ENCODE measurements around the gene ARID1B.

Gene ARID1B

DNA sequence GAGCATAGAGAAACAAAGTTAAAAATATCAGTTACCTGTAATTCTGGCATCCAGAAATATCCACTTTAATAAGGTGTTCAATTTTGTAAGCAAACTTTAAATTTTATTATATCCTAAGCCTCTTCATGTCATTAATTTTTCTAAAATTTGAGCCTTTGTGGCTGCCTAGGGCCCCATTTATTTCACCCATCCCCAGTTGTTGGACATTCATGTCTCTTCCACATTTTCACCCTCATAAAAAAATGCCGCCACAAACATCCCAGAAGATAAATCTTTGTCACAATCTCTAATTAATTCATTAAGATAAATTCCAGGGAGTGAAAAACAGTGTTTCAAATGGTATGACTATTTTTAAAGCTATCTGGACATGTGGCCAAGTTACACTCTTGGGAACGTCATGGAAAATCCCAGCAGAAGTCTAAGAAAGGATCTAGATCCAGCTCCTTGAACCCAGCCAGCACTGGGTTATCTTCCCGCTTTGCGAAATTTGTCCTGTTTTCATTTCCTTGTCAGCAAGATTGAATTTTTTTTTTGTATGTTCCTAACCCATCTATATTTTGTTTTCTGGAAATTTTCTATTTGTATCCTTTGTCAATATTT, 448.9 kb downstream of the ARID1B start:
- no peak overlapping the region for H3K4me3 ChIP-seq (replicated peaks; ENCODE audit: low read depth, low read length)
- DNase-seq (ENCODE audit: extremely low read depth, low read depth) = no peak
- TF ChIP-seq, protein P1, sequence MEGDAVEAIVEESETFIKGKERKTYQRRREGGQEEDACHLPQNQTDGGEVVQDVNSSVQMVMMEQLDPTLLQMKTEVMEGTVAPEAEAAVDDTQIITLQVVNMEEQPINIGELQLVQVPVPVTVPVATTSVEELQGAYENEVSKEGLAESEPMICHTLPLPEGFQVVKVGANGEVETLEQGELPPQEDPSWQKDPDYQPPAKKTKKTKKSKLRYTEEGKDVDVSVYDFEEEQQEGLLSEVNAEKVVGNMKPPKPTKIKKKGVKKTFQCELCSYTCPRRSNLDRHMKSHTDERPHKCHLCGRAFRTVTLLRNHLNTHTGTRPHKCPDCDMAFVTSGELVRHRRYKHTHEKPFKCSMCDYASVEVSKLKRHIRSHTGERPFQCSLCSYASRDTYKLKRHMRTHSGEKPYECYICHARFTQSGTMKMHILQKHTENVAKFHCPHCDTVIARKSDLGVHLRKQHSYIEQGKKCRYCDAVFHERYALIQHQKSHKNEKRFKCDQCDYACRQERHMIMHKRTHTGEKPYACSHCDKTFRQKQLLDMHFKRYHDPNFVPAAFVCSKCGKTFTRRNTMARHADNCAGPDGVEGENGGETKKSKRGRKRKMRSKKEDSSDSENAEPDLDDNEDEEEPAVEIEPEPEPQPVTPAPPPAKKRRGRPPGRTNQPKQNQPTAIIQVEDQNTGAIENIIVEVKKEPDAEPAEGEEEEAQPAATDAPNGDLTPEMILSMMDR (IDR thresholded peaks at IDR 0.05; ENCODE audit: low read depth, low read length, missing control alignments) = no peak

DNA sequence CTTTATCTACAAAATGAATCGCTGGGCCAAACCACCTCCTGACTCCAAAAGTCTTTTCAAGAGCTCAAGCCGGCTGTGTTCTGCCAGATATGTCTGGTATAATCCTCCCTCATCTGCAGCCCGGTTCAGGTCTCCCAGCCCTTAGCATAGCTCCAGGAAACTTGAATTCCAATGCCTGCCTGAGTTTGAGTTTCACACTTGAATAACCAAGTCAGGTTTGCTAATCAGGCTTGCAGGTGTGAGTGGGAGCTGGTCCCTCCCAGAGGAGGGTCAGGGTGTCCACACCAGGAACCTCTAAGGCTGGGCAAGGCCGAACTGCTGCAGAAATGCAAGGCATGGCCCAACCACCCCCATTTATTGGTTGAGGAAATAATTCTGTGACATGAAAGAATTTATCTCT, 449.6 kb downstream of the ARID1B start:
- TF ChIP-seq, protein P1 (IDR thresholded peaks at IDR 0.05; ENCODE audit: low read depth, low read length, missing control alignments) = no peak
- no peak overlapping the region for H3K4me3 ChIP-seq (replicated peaks; ENCODE audit: low read depth, low read length)
- DNase-seq (ENCODE audit: extremely low read depth, low read depth) = no peak

DNA sequence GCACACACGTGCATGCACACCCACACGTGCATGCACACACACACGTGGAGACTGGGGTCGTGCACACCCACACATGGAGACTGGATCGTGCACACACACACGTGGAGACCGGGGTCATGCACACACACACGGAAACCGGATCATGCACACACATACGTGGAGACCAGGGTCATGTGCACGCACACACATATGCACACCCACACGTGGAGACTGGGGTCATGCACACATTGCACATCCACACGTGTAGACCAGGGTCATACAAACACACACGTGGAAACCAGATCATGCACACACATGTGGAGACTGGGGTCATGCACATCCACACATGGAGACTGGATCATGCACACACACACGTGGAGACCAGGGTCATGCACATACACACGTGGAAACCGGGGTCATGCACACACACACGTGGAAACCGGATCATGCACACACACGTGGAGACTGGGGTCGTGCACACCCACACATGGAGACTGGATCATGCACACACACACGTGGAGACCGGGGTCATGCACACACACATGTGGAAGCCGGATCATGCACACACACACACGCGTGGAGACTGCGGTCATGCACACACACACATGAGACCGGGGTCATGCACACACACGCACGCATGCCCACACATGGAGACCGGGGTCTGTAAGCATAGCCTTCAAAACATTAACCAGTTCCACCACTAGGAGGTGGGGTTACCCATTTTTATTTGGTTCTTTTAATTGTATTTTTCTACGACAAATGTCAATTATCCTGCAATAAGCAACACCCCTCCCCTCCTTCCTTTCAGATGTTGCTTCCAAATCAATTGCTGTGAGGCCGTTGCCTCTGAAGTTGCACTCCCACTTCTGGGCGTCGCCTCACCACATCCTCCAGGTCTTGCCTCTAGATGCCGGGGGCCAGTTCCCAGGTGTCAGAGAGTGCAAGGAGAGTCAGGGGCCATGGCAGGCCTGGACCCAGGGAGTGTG, 450.3 kb downstream of the ARID1B start:
- H3K4me3 ChIP-seq (replicated peaks; ENCODE audit: low read depth, low read length) = no peak overlapping the region
- TF ChIP-seq, protein P1 (IDR thresholded peaks at IDR 0.05; ENCODE audit: low read depth, low read length, missing control alignments) = peak; percentile 1
- no peak for DNase-seq (ENCODE audit: extremely low read depth, low read depth)

DNA sequence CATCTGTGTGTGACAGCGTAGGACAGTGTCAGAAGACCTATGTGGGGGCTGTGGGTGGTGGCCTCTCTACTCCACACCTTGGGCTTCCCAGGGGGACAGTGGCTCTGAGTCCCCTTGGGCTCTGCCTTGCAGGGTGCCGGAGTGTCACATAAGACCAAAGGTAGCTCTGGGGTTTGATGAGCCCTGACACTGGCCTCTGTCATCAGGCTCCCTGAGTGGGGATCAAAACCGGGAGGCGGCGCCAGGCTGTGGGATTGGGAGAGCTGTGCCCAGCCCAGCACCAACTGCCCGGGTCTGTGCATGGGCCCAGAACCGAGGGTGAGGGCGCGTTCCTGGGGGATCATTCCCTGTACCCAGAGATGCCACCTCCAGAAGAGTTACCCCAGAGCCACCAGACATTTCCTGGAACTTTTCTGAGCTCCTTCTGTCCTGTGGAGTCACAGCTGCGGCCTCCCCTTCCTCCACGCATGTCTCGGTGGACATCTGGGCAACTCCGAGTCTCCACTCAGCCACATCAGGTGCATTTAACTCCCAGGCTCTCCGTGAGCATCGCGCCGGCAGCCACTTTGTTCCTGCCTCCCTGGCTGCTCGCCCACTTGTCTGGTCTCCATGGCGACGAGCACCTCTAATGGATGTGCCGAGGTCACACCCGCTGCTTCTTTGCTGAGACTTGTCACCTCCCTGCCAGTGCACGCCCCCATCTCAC, 451.4 kb downstream of the ARID1B start:
- TF ChIP-seq, protein P1 (IDR thresholded peaks at IDR 0.05; ENCODE audit: low read depth, low read length, missing control alignments) = no peak
- DNase-seq (ENCODE audit: extremely low read depth, low read depth) = no peak

DNA sequence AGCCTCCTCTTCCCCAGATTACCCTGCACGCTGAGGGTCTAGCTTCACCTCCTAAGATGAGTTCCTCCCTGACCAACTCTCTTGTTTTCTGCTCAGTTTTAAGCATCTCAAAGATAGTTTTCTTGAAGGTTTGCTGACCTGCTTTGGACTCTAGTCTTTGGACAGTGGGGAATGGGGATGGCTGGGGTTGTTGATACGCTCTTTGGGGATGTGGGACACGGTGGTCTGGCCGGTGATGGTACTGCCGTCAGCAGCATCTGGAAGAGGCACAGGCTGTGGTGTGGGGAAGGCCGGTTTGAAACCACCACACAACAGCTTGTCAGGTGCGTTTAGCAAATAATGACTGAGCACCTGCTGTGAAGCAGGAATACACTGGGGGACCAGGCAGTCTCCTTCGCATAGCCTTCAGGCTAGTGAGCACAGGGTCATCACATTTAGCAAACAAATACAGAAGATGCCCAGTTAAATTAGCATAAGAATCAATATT, 452.0 kb downstream of the ARID1B start:
- H3K4me3 ChIP-seq (replicated peaks; ENCODE audit: low read depth, low read length) = no peak overlapping the region
- DNase-seq (ENCODE audit: extremely low read depth, low read depth) = no peak
- TF ChIP-seq, protein P1 (IDR thresholded peaks at IDR 0.05; ENCODE audit: low read depth, low read length, missing control alignments) = no peak

More for the DNA sequence above, 451.4 kb downstream of the ARID1B start:
- no peak overlapping the region for H3K4me3 ChIP-seq (replicated peaks; ENCODE audit: low read depth, low read length)

DNA sequence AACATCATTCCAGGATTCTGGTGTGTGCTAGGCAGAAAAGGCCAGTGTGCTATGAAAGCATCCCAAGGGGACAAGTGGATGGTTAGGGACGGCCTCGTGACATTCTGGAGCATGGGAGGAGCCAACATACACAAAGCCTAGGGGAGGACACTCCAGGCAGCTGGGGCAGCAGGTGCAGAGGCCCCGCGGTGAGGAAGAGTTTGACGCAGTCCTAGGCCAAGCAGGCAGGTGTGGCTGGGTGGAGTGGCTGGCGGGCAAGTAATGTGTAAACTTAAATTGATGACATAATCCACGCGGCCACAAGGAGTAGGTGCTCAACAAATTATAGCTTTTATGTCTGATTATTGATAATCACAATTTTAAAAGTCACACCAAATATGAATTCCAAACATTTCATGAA, 452.5 kb downstream of the ARID1B start:
- no peak overlapping the region for H3K4me3 ChIP-seq (replicated peaks; ENCODE audit: low read depth, low read length)
- TF ChIP-seq, protein P1 (IDR thresholded peaks at IDR 0.05; ENCODE audit: low read depth, low read length, missing control alignments) = no peak
- no peak for DNase-seq (ENCODE audit: extremely low read depth, low read depth)
